K562 (cell line): ENCODE results near the gene KRTAP10-12. TPM values are rescaled to one million over a fixed set of nuclear protein-coding genes. Genes with fewer than 3 reads are reported as not detected.

Experiments used
- FOXP1 ChIP-seq: sonication (generic); formaldehyde crosslinking; IDR thresholded peaks from 2 replicates; pipeline ENCODE4 v1.8.0; 2022; ENCODE audit warnings: mild to moderate bottlenecking, missing genetic modification reagents
- GATAD2B ChIP-seq: fragments of 450-650 bp; IDR thresholded peaks from 2 replicates; pipeline ENCODE4 v1.6.1; 2017; ENCODE audit warnings: mild to moderate bottlenecking, borderline replicate concordance
- NCOR1 ChIP-seq: fragments of 450-650 bp; IDR thresholded peaks from 2 replicates; pipeline ENCODE4 v1.6.1; 2016; ENCODE audit warnings: mild to moderate bottlenecking, moderate library complexity
- PCBP2 ChIP-seq: fragments of 200-400 bp; formaldehyde crosslinking; IDR thresholded peaks from 2 replicates; pipeline ENCODE4 v1.6.1; 2018; ENCODE audit warnings: low read length, low read depth, mild to moderate bottlenecking, moderate library complexity; ENCODE audit not compliant: poor library complexity, severe bottlenecking
- ZNF324 ChIP-seq: fragments of 250-450 bp; sonication (Bioruptor Pico); IDR thresholded peaks from 2 replicates; pipeline ENCODE4 v1.4.0; 2020; ENCODE audit warnings: mild to moderate bottlenecking
- ZNF444 ChIP-seq: fragments of 250-450 bp; sonication (Bioruptor Pico); IDR thresholded peaks from 2 replicates; pipeline ENCODE4 v1.4.0; 2020; ENCODE audit warnings: mild to moderate bottlenecking, moderate library complexity
- ZSCAN29 ChIP-seq: fragments of 450-650 bp; IDR thresholded peaks from 2 replicates; pipeline ENCODE4 v1.6.1; 2017
- polyA plus RNA-seq, 8 experiments: library from polyadenylated mRNA; depleted of rRNA in 4 of 8; stranded (reverse) in 5 of 8; unstranded in 3 of 8; fragments of >200 nt; fragmentation: Nextera tagmentation in 2 of 8; fragmentation: Illumina TruSeq in 1 of 8; extraction: Ambion mirVana in 2 of 8; extraction: Trizol in 1 of 8; gene quantifications; 2 replicates each; pipeline versions ENCODE4 v1.2.1 to v1.2.3, GENCODE V29; 2011 to 2014; ENCODE audit warnings: inconsistent platforms in 1 of 8, missing spikeins in 1 of 8
- total RNA-seq, 7 experiments: library from RNA; depleted of rRNA in 6 of 7; stranded (reverse); fragments of >200 nt in 6 of 7; fragmentation: Illumina TruSeq in 2 of 7; extraction: Trizol in 2 of 7; gene quantifications; 2 replicates each; pipeline versions ENCODE4 v1.2.1 to v1.2.3, GENCODE V29; 2011 to 2021; ENCODE audit warnings: low replicate concordance in 1 of 7
- TF ChIP-seq, protein P1 (sequence below), 2 experiments: fragments of 450-650 bp; formaldehyde crosslinking in 1 of 2; IDR thresholded peaks; 2 replicates each; pipeline versions ENCODE4 v1.4.0 to v1.6.1; 2014 to 2020; ENCODE audit warnings: mild to moderate bottlenecking in 2 of 2, borderline replicate concordance in 1 of 2, low read depth in 1 of 2
- TF ChIP-seq, protein P2 (sequence below): sonication (generic); formaldehyde crosslinking; IDR thresholded peaks from 2 replicates; pipeline ENCODE4 v1.4.0; 2020; ENCODE audit warnings: mild to moderate bottlenecking, missing genetic modification reagents

The KRTAP10-12 gene
- total and polyA plus RNA-seq, 9 of the 15 experiments (the other 6 are each of a cell fraction or from before 2014, with no cell fraction given), result not detected

DNA sequence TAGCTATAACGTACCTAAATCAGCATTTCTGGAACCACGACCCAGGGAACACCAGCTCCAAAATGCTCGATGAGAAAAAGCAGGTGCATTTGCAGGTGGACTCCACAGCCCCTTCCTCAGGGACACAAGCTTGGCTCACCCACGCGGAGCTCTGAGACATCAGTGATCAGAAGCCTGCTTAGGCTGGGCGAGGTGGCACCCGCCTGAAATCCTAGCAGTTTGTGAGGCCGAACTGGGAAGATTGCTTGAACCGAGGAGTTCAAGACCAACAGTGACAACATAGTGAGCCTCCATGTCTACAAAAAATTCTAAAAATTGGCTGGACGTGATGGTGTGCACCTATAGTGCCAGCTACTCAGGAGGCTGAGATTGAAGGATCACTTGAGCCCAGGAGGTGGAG lies 16.9 kb downstream of the KRTAP10-12 start (continued):
- TF ChIP-seq, protein P1, sequence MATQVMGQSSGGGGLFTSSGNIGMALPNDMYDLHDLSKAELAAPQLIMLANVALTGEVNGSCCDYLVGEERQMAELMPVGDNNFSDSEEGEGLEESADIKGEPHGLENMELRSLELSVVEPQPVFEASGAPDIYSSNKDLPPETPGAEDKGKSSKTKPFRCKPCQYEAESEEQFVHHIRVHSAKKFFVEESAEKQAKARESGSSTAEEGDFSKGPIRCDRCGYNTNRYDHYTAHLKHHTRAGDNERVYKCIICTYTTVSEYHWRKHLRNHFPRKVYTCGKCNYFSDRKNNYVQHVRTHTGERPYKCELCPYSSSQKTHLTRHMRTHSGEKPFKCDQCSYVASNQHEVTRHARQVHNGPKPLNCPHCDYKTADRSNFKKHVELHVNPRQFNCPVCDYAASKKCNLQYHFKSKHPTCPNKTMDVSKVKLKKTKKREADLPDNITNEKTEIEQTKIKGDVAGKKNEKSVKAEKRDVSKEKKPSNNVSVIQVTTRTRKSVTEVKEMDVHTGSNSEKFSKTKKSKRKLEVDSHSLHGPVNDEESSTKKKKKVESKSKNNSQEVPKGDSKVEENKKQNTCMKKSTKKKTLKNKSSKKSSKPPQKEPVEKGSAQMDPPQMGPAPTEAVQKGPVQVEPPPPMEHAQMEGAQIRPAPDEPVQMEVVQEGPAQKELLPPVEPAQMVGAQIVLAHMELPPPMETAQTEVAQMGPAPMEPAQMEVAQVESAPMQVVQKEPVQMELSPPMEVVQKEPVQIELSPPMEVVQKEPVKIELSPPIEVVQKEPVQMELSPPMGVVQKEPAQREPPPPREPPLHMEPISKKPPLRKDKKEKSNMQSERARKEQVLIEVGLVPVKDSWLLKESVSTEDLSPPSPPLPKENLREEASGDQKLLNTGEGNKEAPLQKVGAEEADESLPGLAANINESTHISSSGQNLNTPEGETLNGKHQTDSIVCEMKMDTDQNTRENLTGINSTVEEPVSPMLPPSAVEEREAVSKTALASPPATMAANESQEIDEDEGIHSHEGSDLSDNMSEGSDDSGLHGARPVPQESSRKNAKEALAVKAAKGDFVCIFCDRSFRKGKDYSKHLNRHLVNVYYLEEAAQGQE (IDR thresholded peaks at IDR 0.05; ENCODE audit: borderline replicate concordance), result no peak
- TF ChIP-seq, protein P1 (CRISPR knock-in tag; IDR thresholded peaks at IDR 0.05; ENCODE audit: low read depth), result no peak
- TF ChIP-seq NCOR1 (no peak), ZSCAN29 (no peak), GATAD2B (no peak), ZNF324 (CRISPR knock-in tag) (no peak), ZNF444 (no peak), FOXP1 (CRISPR knock-in tag) (no peak), PCBP2 (no peak)
- TF ChIP-seq, protein P2, sequence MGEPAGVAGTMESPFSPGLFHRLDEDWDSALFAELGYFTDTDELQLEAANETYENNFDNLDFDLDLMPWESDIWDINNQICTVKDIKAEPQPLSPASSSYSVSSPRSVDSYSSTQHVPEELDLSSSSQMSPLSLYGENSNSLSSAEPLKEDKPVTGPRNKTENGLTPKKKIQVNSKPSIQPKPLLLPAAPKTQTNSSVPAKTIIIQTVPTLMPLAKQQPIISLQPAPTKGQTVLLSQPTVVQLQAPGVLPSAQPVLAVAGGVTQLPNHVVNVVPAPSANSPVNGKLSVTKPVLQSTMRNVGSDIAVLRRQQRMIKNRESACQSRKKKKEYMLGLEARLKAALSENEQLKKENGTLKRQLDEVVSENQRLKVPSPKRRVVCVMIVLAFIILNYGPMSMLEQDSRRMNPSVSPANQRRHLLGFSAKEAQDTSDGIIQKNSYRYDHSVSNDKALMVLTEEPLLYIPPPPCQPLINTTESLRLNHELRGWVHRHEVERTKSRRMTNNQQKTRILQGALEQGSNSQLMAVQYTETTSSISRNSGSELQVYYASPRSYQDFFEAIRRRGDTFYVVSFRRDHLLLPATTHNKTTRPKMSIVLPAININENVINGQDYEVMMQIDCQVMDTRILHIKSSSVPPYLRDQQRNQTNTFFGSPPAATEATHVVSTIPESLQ, result no peak
